ENCODE data around the gene SMIM20.

Gene SMIM20

DNA sequence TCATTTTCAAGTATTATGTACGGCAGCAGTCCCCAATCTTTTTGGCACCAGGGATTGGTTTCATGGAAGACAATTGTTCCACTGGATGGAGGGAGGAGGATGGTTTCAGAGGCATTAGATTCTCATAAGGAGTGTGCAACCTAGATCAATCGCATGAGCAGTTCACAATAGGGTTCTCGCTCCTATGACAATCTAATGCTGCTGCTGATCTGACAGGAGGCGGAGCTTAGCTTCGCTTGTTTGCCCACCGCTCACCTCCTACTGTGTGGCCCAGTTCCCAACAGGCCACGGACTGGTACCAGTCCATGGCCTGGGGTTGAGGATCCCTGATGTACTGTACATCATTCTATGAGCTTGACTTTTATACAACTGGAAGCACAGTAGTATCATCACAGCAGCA is 48.4 kb downstream of the SMIM20 start:
- no peak for DNase-seq

DNA sequence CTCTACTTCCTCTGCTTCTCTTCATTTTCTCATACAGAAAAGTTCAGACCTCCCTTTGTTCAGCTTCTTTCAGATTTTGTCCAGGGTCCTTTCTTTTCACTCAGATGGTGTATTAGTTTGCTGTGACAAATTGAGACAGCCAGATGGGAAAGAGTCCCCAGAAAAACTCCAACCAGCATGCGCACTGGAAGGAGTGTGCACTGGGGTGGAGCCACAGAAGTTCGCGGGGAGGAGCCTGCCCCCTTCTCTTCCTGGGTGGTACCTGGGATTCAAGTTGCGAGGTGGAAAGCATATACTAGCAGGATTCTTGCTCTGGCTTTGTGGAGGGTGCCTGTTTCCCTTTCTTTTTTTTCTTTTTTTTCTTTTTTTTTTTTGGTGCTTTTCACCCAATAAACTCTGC is 51.6 kb downstream of the SMIM20 start:
- no peak for DNase-seq

DNA sequence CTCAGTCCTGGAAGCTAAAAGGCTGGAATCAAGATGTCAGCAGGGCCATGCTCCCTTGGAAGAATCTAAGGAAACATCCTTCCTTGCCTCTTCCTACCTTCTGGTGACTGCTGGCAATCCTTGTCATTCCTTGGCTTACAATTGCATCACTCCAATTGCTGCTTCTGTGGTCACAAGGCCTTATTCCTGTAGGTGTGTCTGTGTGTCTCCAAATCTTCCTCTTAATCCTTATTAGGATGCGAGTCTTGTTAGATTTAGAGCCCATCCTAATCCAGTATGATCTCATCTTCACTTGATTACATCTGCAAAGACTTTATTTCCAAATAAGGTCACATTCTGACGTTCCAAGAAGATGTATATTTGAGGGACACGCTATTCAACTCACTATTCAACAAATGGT is 52.2 kb downstream of the SMIM20 start:
- no peak for DNase-seq

DNA sequence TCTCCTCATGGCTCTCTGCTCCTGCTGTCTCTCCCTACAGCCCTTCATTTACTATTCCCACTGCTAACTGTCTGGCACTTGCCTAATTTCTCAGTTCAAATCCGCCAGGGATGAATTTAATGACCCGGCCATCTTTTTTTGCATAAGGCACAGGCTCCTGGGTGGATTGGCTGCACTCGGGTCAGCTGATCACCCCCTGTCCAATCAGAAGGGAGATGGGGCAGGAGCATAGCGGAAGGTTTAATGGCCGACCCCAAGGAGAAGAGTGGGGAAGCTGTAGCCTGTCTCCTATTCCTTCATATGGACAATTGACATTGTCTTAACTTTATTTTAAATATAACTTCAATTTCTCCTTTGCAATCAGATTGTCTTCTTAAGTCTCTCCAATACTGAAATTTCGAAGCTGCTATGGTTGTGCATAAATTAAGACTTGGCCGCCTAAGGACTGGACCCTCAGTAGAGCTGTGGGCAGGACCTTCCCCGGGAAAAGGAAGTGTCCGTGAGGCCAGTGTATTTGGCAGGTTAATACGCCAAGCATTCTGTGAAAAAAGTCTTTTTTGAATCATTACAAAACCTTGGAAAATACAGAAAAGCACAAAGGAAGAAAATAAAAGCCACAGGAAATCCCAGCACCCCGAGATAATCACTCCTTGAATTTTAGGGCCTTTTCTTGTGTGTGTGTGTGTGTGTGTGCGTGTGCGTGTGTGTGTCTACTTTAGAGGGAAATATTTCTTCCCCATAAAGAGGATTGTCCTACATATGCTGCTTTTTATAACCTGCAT is 55.5 kb downstream of the SMIM20 start:
- DNase-seq = no peak

DNA sequence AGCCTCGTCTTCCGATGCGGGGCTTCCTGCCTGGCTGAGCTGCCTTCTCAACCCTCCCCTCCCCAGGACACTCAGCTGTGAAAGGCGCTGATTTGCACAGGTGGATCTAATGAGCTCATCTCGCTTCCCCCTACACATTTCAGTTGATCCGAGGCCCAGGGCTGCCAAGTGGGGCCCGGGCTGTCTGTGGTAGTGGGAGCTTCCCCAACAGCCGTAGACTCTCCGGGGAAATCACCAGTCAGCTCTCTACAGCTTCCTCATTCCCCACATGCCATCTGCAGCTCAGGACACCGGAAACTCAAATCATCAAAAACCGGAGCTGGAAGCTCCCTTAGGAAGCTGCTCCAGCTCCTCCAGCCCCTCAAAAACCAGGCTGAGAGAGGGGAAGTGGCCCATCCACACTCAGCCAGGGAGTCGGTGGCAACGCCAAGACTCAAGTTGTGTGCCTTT is 56.2 kb downstream of the SMIM20 start:
- DNase-seq = no peak

DNA sequence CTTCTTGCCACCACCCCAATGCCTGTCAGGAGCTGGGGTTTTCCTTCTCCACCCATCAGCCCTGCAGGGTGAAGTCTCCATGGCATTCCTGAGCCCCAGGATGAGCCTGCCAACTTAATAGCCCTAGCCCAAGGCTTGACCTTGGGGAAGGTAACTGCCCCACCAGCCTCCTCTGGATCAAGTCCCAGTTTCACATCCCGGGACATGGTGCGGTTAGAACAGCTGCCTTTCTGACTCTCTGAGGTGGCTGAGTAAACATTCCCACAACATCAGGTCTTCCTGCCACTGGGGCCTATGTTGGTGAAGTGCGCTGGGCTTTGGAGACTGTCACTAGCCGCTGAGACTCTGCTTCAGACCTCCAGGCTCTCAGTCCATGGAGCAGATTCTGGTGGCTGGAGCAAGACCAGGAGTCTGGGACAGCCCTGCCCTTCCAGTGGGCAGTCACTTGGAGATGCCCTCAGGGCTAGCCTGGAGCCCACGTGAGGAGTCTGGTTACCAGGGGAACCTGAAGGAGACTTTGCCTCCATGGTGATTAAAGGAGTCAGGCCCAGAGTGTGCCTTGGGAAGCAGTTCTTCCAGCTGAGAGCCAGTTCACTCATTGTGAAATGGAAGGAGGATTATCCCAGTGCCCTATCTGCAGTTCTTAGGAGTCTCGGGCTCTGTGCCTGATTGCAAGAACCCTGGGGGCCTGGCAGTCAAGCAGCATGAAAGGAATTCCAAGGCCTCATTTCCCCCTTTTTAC is 56.8 kb downstream of the SMIM20 start:
- DNase-seq = no peak

DNA sequence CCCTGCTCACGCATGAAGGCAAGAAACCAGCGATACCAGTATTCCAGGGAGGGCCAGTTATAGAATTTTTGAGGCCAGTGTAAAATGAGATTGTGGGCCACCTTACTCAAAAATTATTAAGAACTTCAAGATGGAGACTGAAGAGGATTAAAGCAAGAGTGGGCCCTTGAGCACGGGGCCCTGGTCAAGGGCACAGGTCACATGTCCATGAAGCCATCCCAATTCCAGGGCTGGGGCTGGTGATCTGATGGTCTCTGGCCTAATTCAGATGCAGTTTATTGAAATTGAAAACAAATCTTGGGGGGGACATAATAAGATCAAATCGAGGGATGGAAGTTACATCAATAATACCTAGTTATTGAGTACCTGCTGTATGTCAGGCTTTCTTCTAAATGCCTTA is 58.3 kb downstream of the SMIM20 start:
- no peak for DNase-seq

DNA sequence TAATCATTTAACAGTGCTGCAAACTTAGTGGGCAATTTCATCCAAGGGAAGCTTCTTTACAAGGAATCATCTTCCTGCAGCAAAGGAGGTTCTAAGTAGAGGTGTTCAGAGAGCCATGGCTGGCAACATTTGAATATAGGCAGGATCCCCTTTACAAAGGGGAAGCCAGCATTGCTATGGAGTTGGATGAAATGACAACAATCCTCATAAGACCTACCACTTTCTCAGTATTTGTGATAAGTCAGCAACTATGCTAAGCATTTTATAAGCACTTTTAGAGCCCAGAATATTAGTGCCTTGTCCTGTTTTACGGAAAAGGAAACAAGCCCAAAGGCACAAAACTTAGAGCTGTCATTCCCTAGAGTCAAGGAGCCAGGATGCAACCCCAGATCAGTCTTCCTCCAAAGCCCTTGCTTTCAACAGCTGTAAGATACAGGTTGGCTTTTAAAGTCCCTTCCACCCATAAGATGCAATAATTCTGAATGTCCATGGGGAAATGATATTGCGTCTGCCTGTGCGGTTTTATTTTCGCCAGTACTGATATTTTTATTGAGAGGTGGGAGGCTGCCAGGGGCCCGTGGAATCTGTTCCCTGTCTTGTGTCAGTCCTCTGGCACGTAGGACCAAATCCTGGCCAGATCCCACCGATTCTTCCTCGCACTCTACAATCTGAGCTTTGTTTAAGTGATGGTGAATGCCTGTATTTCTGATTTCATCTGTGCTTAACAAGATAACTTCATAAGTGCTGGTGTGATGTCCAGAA is 59.1 kb downstream of the SMIM20 start:
- DNase-seq = no peak

DNA sequence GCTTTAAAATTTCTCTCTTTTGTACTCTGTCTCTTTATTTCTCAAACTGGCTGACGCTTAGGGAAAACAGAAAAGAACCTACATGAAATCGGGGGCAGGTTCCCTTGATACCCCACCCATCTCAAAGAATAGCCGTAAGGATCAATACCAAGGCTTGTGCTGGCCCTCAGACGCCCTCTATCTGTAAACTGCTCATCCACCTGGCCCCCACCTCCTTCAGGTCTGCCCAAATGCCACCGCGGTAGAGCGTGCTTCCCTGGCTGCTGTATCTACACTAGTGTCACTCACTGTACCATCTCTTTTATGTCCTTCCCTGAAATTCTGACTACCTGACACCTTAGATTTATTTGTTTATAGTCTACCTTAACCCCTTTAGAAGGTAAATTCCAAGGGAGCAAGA is 62.8 kb downstream of the SMIM20 start:
- no peak for DNase-seq

DNA sequence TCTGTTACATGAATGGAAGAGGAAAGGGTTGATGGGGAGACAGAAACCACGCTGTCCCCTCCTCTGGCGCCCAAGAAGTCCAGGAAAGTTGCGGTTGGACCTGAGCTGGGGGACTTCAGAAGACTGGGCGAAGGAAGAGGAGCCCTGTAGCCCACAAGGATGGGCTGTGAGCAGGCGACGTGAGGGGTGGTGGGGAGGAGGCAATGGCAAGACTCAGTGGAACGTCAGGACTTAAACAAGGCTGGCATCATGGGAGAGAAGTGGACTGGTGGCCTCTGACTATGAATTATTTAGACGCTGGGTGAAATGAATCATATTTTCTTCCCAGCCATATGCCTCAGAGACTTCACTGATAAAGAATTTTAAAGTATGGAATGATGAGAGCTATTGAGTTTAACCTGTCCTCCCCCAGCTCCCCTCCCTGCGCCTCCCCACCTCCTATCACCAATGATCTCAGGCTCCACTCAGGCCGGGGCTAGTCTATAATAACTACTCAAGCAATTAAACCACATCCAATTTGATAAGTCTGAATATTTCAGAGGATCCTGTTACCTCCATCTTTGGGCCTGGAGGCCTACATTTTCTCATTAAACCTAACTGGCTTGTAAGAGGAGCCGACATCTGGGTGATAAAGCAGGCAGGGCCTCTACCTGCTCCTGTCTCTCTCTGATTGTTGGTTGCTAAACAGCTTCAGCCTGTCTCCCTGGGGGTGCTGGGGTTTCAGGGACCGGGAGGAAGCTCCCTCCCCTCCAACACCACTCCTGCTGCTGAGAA is 63.6 kb downstream of the SMIM20 start:
- DNase-seq = no peak

DNA sequence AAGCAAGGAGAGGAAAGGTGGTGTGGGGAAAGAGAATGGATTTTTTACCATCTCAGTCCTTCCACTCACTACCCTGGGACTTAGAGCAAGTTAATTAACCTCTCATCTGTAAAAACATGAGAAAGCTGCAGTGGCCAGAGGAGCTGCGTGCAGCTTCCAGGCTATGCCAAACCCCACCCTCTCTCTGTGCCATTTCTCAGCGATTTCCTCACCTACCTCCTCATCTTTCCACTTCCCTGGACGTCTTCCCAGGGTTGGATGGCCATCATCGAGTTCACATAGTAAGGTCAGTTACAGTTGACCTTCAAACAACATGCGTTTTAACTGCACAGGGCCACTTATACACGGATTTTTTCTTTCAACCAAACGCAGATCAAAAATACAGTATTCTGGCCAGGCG is 64.3 kb downstream of the SMIM20 start:
- no peak for DNase-seq

Measured in activated effector memory CD4-positive, alpha-beta T cell treated with anti-CD3 and anti-CD28 coated beads, Interleukin-2, amount 50 U/mL, for 16 hours (primary cell).